Adipose tissue (tissue), 3 donors: ENCODE results near the gene STOX2. TPM values are rescaled to one million over a fixed set of nuclear protein-coding genes. Genes with fewer than 3 reads are reported as not detected.

Source experiments
- H3K27ac ChIP-seq: one replicate; pipeline ENCODE4 v1.5.1; 2013; ENCODE audit warnings: low read depth, low read length
- whole genome bisulfite sequencing, 3 donors: extraction: QIAGEN DNeasy Blood & Tissue Kit; methylation state at CpG; one replicate each; pipeline ENCODE4 v1.1.7; 2013; 5-methylcytosine and 5-hydroxymethylcytosine counted together
- polyA plus RNA-seq, 3 donors: library from polyadenylated mRNA; stranded (reverse); fragments of 200-250 nt; gene quantifications; one replicate each; pipeline ENCODE4 v1.2.3, GENCODE V29; 2013
- donor health status: healthy with polysubstance abuse.
- donor health status: Bipolar disorder and iron deficiency.
- donor health status: healthy.

Gene STOX2
- polyA plus RNA-seq, 3 donors = 0.77 to 2.6 (median 2.4) TPM

DNA sequence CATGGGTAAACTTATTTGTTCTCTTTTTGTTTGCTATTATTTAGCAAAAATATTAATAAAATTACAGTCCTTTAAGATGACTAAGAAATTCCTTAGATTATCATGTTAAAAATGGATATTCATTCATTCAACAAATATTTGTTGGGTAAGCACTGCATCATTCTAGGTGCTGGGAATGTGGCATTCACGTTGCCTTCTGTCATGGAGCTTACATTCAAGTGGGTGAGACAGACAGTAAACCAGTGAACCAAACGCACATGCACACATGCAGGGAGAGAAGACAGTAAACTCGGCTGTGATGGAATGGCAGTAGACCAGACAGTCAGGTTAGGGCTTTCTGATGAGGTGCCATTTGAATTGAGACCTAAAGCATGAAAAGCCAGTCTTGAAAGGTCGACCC lies 91.8 kb downstream of the STOX2 start:
- WGBS, 3 donors = 87 to 95% (median 88%) methylated on average over 4 of the region's 4 CpGs
- H3K27ac ChIP-seq = no peak overlapping the region

DNA sequence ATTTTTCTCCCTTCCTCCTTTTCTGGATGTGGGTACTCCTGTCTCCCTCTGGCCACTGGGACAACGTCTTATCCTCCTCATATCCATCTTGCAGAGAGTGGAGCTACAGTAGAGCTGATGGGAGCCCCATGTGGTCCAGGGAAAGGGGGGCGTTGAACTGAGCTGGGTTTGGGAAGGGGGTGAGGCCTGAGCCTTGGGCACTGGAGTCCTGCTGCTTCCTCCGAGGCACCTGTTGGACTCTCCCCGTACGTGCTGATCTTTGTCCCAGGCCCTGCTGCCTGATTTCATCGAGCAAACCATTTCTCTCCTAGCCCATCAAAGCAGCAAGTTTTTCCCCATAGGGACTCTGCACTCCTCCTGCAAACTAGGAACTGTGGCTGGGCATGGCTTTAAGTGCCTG lies 94.3 kb downstream of the STOX2 start:
- WGBS, 3 donors = 92 to 95% (median 93%) methylated on average over 6 of the region's 6 CpGs
- no peak overlapping the region for H3K27ac ChIP-seq

DNA sequence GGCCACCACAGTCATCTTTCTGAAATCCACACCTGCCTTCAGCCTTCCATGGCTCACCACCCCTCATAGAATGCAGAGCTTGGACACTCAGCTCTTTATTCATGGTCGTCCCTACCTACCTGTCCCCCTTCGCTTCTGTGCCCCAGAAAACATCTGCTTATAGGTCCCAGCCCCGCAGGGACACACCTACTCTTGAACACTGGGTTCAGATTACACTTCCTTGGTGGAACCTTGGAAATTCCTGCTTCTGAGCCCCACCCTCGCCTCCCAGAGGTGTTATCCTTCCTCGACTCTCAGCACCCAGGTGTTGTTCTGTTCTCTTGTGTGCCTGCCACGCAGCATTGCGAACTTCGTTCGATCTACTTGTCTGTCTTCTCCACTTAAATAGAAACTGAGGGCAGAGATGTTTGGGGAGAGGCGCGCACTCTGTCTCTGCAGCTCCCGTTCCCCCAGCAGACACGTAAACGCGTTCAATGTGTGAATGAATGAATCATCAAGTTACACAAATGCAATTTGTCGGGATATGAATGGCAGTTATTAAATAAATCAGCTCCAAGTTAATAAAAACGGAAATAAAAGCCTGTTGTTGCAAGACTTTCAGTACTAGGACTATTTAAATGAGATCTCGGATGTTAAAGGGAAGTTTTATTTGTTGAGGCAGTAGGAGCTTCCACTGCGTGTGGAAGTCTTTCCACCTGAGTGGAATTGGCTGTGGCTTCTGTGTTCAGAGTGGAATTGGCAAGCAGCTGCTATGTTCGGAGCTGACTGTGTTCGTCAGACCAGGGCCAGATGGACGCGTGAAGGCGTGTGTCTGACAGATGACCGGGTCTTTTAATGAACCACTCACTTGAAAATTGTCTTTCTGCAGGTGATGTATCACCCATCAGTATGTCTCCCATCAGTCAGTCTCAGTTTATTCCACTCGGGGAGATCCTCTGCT lies 95.6 kb downstream of the STOX2 start:
- no peak overlapping the region for H3K27ac ChIP-seq
- 90 to 94% (median 94%) methylated on average over 26 of the region's 26 CpGs for WGBS, 3 donors

DNA sequence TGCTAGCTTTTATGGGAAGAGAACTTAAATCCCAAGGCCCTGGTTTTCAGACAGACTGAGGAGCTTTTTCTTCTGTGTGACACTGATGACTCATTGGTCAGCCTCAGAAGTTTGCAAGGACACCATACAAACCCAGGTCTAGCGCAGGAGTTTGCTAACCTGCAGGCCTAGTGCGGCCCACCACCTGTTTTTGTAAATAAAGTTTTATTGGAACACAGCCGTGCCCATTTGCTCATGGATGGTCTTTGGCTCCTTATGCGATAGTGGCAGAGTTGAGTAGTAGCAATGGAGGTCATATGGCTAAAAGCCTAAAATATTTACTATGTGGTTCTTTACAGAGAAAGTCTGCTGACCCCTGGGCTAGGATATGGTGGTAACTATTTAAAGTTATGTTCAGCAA lies 98.3 kb downstream of the STOX2 start:
- no peak overlapping the region for H3K27ac ChIP-seq
- WGBS, 3 donors = 97 to 98% (median 98%) methylated on average over 4 of the region's 4 CpGs

DNA sequence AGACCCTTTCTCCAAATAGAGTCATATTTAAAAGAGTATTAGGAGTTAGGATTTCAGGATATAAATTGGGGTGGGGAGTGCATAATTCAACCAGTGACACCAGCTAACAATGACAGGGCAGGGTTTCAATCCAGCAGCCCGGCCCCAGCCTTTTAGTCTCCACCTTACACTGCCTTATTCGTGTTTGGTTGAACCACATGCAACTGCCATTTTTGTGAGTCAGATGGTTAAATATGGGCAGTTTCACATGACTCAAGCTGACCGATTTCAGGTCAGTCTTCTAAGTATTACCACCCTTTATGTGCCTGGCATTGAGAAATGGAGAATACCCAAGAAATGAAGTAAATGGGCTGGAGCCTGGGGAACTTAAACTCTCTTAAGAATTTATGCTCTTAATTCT lies 102.8 kb downstream of the STOX2 start:
- H3K27ac ChIP-seq = no peak overlapping the region
- WGBS, 3 donors = 71 to 90% (median 86%) methylated on average over 3 of the region's 3 CpGs

DNA sequence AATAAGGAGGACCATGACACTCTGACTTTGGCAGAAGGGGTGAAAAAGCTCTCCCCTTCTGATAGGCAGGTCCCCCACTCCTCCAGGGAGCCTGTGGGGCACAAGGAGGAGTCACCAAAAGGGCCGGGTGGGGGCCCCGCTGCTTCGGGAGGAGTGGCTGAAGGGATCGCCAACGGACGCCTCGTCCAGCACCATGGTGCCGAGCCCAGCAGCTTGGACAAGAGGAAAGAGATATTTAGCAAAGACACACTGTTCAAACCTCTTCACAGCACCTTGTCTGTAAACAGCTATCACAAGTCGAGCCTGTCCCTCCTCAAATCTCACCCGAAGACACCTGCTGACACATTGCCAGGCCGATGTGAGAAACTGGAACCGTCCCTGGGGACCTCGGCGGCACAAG lies 105.6 kb downstream of the STOX2 start:
- 95 to 97% (median 96%) methylated on average over 14 of the region's 14 CpGs for WGBS, 3 donors
- H3K27ac ChIP-seq = no peak overlapping the region

DNA sequence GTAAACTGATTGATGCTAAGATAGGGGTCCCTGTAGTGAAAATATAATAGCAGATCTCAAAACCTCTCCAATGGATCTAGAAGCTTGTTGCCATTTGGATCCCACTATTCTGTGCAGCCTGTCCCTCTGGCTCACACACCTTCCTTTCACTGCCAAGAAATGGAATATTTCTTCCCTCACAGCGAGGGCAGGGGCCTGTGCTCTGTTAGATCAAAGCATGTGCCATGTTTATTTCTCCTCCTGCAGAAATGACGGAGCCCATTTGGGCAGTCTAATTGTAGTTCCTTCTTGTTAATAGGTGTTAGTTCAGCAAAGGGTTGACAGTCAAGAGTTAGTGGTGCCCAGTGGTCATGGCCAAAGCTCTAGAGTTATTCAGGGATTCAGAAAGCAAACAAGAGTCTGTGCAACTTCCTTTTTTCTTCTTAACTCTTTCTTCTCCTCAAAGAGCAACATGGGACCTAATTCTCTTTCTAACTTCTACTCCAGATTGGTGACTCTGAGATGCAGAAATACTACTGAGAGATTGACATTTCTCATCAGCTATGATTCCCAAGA lies 106.8 kb downstream of the STOX2 start:
- WGBS, 3 donors = 62 to 73% (median 67%) methylated on average over 2 of the region's 2 CpGs

DNA sequence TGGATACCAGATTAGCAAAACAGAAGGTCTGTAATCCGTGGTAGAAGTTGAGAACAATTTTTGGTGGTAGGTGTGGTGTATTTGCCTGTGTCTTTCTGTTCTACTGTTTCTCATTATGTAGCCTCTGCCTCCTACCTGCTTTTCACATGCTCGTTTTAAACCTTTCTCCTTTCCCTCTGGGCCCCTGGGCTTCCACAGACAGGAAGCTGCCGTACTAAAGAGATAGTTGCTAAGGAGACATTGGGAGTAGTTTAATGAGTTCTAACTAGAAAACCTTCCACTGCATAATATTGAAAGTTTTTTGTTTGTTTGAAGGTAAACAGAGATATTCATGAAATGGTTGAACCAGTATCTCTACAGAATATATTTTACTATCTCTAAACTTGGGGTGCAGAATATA lies 107.8 kb downstream of the STOX2 start:
- WGBS, 3 donors = 29 to 51% (median 32%) methylated on average over 3 of the region's 3 CpGs
- no peak overlapping the region for H3K27ac ChIP-seq

More for the DNA sequence above, 106.8 kb downstream of the STOX2 start:
- no peak overlapping the region for H3K27ac ChIP-seq

DNA sequence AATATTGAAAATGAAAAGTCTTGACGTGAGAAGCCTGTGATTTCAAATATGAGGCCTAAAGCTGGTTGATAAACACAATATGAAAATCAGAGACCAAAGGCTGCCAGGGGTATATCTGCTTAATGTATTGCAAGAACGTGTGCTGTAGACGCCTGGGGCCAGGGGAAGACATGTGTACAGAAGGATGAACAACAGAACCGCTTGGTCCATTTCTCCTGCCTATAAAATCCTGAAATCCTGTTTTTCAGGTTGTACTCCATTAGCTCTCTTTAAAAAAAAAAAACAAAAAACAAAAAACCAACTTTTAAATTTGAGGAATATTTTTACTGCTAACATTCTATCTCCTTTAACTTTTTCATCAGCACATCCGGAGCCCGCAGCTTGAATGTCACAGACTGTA lies 109.2 kb downstream of the STOX2 start:
- H3K27ac ChIP-seq = no peak overlapping the region
- 83 to 95% (median 91%) methylated on average over 6 of the region's 6 CpGs for WGBS, 3 donors

DNA sequence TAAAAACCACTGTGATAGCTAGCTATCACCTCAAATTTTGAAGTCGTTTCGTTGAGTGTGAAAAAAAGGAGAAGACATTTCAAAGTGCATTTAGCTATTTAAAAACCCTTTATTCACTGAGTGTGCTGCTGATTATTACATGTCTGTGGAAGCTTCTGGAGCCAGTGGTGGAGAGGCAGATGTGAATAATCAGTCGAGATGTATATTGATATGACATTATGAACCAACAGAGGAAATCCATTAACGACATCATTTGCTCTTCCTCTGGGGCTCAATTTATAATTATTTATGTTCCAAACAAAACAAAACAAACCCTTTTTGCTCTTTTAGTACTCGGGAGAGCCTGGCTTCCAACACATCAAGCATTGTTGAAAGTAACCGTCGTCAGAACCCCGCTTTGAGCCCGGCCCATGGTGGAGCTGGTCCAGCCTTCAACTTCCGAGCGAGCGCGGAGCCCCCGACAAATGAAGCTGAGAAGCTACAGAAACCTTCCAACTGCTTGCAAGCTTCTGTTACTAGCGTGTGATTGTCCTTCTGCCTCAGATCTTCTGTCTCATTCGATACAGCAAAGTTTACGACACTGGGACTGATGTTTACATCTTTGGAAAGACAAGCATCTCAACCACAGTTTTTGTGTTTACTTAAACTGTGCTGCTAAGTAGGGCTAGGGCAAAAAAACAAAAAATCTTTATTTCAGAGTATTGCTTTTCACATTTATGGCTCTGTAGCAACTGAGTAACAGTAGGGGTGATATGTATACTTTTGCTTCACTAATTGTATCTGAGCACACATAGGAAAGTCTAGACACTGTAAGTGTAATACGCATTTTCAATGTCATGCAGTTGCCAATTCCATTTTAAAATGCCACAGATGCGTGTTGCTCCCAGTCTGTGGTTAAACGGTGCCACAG lies 111.9 kb downstream of the STOX2 start:
- no peak overlapping the region for H3K27ac ChIP-seq
- 78 to 83% (median 81%) methylated on average over 20 of the region's 20 CpGs for WGBS, 3 donors

DNA sequence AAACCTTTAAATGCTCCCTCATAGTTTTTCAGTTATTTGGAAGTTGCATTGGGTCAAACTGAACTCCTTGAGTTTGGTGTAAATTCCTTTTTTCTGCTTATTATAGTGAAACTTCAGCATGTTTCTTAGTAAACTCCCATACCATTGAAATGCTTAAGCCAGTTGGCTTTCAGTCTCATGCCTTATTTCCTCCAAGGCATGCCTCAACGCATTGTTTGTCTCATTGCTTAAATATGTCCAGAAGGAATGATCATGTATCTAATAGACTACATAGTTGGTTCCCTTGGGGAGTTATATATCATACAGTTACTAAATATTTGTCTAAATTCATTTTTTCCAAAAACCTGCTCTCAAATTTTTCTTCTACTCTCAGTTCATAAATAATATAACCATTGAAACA lies 114.0 kb downstream of the STOX2 start:
- 58 to 94% (median 68%) methylated on average over 1 of the region's 1 CpG for WGBS, 3 donors

DNA sequence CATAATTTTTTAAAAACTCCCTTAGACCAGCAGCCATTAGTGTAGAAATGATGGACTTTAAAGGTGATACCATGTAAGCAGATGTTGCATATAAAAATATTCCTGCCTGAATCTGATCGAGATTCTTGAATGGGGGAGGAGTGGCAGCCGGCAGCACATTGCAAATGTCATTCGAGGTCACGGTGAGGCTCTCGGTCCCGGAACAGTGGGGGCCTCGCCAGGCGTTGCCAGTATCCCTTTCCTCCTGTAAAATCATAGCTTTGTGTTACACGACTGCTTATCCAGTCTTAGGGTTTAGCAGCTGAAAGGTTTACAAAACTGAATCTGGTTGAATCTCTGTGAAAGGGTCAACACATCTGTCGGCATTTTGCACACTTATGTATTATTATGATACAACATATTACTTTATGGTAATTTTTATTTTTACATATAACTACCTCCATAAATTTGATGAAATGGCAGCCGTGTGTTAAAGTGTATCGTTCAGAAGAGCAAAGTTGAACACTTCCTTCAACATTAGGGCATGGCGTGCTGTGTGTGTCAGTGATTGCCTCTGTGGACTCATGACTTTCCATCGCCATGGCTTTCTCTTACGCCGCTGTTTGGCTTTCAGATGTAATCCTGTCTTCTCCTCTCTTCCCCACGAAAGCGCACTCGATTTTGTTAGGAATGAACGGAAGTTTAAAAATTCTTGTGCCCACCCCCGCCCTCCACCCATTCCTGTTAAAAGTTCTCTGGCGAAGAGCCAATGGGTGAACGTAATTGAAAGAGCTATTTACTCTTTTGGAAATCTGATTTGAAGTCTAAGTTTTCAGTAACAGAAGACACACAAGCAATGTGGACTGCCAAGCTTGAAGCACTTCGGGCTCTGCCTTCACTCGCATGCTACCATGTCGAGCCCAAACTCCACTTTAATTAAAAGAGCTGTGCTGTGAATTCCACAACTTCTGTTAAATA lies 114.8 kb downstream of the STOX2 start:
- WGBS, 3 donors = 73 to 87% (median 75%) methylated on average over 26 of the region's 26 CpGs

More for the DNA sequence above, 114.0 kb downstream of the STOX2 start:
- H3K27ac ChIP-seq = no peak overlapping the region

DNA sequence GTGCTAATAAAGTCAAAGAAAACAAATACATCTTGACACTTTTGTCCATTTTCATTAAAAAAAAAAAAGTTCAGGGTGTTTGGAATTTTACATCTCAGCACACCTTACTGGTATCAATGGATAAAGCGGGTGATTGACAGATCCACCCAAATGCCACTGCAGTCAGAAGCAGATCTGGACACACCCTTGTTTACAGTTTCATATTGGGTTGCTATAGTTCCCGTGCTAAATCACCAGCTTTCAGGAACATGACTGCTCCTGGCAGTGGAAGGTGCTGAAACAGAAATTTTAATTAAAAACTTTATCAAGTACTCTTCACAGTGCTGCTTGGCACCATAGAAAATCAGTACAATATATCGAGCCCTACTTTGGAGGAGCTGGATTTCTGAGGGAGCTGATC lies 116.3 kb downstream of the STOX2 start:
- H3K27ac ChIP-seq = no peak overlapping the region
- WGBS, 3 donors = 81 to 87% (median 82%) methylated on average over 3 of the region's 3 CpGs

More for the DNA sequence above, 114.8 kb downstream of the STOX2 start:
- no peak overlapping the region for H3K27ac ChIP-seq

DNA sequence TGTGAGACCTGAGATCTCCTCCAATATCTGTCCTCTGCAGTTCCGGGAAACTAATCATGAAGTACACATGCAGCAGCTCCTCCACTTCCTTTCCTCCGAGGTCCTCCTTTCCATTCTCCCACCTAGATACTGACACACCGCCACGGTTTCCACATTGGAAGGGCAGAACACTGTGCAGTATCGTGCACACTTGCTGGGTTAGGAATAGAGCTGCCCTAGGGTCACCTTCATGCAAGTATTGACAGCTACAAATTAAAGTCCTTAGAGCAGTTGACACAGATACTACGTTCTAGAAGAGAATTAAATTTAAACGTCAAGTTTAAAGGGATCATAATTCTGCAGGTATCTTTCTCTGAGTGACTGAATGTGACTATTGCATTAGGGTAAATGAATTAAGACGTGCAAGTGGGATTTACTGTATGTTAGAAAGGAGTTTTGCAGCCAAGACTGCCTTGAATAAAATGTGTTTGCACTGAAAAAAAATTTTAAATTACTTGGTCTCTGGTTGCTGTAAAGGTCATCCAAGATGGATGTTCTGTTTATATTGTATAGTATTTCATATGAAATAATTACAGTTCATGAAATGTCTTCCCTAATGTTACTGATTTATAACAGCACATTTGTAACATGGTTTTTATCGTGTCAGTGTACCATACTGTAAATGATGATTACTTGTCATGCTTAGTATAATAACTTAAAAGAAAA lies 117.7 kb downstream of the STOX2 start:
- no peak overlapping the region for H3K27ac ChIP-seq
- WGBS, 3 donors = 72 to 81% (median 77%) methylated on average over 9 of the region's 9 CpGs

DNA sequence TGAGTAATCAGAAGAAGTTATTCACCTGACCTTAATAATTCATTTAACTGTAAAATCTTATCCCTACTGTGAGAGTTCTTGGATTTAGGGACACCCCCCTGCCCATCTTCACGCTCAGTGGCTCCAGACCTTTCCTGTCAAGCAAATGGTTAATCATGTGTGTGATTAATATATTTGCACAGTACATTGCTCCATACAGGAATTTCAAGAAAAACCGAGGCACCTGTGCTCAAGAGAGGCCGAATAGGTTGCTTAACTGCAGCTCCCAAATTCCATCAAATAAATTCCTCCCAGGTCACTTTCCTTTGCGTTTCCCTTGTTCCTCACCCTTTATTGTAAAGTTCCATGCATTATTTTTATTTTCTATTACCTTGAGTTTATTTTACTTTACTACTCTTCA lies 119.5 kb downstream of the STOX2 start:
- no peak overlapping the region for H3K27ac ChIP-seq
- WGBS, 3 donors = 54 to 90% (median 89%) methylated on average over 4 of the region's 4 CpGs

DNA sequence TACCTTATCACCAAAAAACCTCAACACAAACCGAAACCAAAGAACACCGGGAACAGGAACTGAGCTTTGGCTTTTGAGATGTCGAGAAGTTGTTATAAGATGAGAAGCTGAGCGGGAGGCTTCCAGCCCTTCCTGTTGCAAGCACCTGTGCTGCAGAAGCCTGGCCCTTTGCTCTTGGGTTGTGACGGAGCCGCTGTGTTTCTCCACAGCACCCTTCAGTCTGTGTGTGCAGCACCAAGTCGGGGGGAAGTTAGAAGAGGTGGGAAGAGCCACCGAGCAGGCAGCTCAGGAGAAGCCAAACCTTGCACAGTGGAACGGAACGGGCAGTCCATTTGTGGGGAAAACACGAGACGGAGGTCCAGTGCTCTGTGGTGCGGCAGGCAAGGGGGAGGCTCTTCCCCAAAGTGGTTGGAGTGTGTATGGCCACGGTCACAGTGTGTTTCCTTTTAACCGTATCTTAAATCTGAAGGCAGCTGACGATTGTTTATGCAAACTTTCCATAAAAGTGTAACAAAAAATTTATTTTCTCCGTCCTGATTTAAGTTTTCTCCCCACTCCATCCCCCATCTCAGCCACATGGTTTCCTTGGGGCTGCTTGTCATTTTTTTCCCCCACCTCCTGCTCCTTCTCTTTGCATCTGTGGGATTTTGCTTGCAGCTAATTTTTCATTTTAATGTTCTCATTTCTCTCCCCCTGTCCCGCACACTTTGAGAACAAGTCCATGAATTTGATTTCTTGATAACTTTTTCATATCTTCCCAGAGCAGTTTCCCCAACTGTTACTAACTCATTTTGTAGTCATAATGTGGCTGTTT lies 123.7 kb downstream of the STOX2 start:
- 35 to 78% (median 39%) methylated on average over 18 of the region's 18 CpGs for WGBS, 3 donors

More for the DNA sequence above, 123.7 kb downstream of the STOX2 start:
- H3K27ac ChIP-seq = no peak overlapping the region
